ENCODE data around the gene NACA. TPM values are rescaled to one million over a fixed set of nuclear protein-coding genes. Genes with fewer than 3 reads are reported as not detected.

NACA gene
- total RNA-seq, 4 donors from 2014 or later: 1,034 to 1,717 (median 1,154) TPM

- intact Hi-C loops (cut with DNase I): loop anchor here (5.0 to 10.0 kb wide), 2 partner anchors 34 to 77 kb away; partner anchors contain the start of genes ATP5F1B and PTGES3
- peaks cover 59 to 68% of the 10 kb centered on the region in 2 donors for H3K4me1 ChIP-seq
- DNase-seq: no peak
- TF ChIP-seq CTCF (IDR thresholded peaks at IDR 0.05): no peak
- no peak for TF ChIP-seq POLR2A (IDR thresholded peaks at IDR 0.05)
- no peaks in the 10 kb centered on the region for H3K9me3 ChIP-seq
- whole genome bisulfite sequencing, 2 donors: 51 to 70% methylated on average over 2 of the region's 2 CpGs
- no peak overlapping the region for H3K4me3 ChIP-seq (replicated peaks in 1 of 3)
- peaks cover 0 to 9% of the 10 kb centered on the region in 2 donors for H3K36me3 ChIP-seq
- no peaks in the 10 kb centered on the region for H3K27me3 ChIP-seq
- H3K27ac ChIP-seq: peak overlapping the region in 1 of 3 donors; percentile 97
Measured at GRCh38 chr12:56721721-56722120, 3.4 kb downstream of the NACA start.

GRCh38 chr12:56721216-56721615 lies 3.9 kb downstream of the NACA start:
- H3K27ac ChIP-seq: peak overlapping the region in 1 of 3 donors; percentile 97
- no peak overlapping the region for H3K4me3 ChIP-seq (replicated peaks in 1 of 3)
- TF ChIP-seq CTCF (IDR thresholded peaks at IDR 0.05) (no peak), POLR2A (IDR thresholded peaks at IDR 0.05) (no peak)
- peaks cover 59 to 73% of the 10 kb centered on the region in 2 donors for H3K4me1 ChIP-seq
- H3K9me3 ChIP-seq: no peaks in the 10 kb centered on the region
- intact Hi-C loops (cut with DNase I): loop anchor here (5.0 to 10.0 kb wide), 2 partner anchors 34 to 76 kb away; partner anchors contain the start of genes ATP5F1B and PTGES3
- H3K27me3 ChIP-seq: no peaks in the 10 kb centered on the region
- WGBS, 2 donors: 64 to 80% methylated on average over 2 of the region's 2 CpGs
- DNase-seq: no peak
- H3K36me3 ChIP-seq: peaks cover 2 to 11% of the 10 kb centered on the region in 2 donors

GRCh38 chr12:56720731-56721151 lies 4.4 kb downstream of the NACA start:
- intact Hi-C loops (cut with DNase I): loop anchor here (5.0 to 10.0 kb wide), 2 partner anchors 33 to 76 kb away; partner anchors contain the start of genes ATP5F1B and PTGES3
- H3K27me3 ChIP-seq: no peaks in the 10 kb centered on the region
- peak overlapping the region in 1 of 3 donors; percentile 97 for H3K27ac ChIP-seq
- DNase-seq: no peak
- H3K9me3 ChIP-seq: no peaks in the 10 kb centered on the region
- TF ChIP-seq POLR2A (IDR thresholded peaks at IDR 0.05): no peak
- no peak overlapping the region for H3K4me3 ChIP-seq (replicated peaks in 1 of 3)
- 88 to 94% methylated on average over 1 of the region's 1 CpG for WGBS, 2 donors
- peaks cover 56 to 75% of the 10 kb centered on the region in 2 donors for H3K4me1 ChIP-seq
- peaks cover 7 to 13% of the 10 kb centered on the region in 2 donors for H3K36me3 ChIP-seq

GRCh38 chr12:56719056-56719455 lies 6.0 kb downstream of the NACA start:
- TF ChIP-seq CTCF (IDR thresholded peaks at IDR 0.05) (no peak), POLR2A (IDR thresholded peaks at IDR 0.05) (no peak)
- peaks cover 54 to 75% of the 10 kb centered on the region in 2 donors for H3K4me1 ChIP-seq
- peaks cover 17 to 20% of the 10 kb centered on the region in 2 donors for H3K36me3 ChIP-seq
- intact Hi-C loops (cut with DNase I): no loop called here
- no peaks in the 10 kb centered on the region for H3K27me3 ChIP-seq
- no peak overlapping the region for H3K4me3 ChIP-seq (replicated peaks in 1 of 3)
- no peak for DNase-seq
- no peaks in the 10 kb centered on the region for H3K9me3 ChIP-seq
- H3K27ac ChIP-seq: no peak overlapping the region

GRCh38 chr12:56718636-56719035 lies 6.5 kb downstream of the NACA start:
- H3K27me3 ChIP-seq: no peaks in the 10 kb centered on the region
- no peak for DNase-seq
- H3K4me1 ChIP-seq: peaks cover 51 to 71% of the 10 kb centered on the region in 2 donors
- no peak overlapping the region for H3K27ac ChIP-seq
- no peak for TF ChIP-seq CTCF (IDR thresholded peaks at IDR 0.05)
- TF ChIP-seq POLR2A (IDR thresholded peaks at IDR 0.05): no peak
- 65% methylated on average over 4 of the region's 4 CpGs for whole genome bisulfite sequencing, 2 donors
- no peak overlapping the region for H3K4me3 ChIP-seq (replicated peaks in 1 of 3)
- H3K9me3 ChIP-seq: no peaks in the 10 kb centered on the region
- intact Hi-C loops (cut with DNase I): no loop called here
- peaks cover 21 to 24% of the 10 kb centered on the region in 2 donors for H3K36me3 ChIP-seq

Data from thyroid gland (tissue), 4 donors.